CD14-positive monocyte (primary cell): ENCODE results near the gene GREM1. TPM values are rescaled to one million over a fixed set of nuclear protein-coding genes. Genes with fewer than 3 reads are reported as not detected.

ENCODE experiments used
- DNase-seq, 3 donors: peaks; one replicate each; pipeline ENCODE4 v3.0.0-alpha.2; 2011 to 2022
- H2AFZ ChIP-seq: 2 replicates; pipeline ENCODE4 v1.6.0; 2012; ENCODE audit warnings: mild to moderate bottlenecking, low read depth, low read length, inconsistent platforms; ENCODE audit not compliant: insufficient read depth, poor library complexity, severe bottlenecking
- H3K27ac ChIP-seq, 2 donors: 1 replicate in 1 of 2; 2 replicates in 1 of 2; pipeline ENCODE4 v1.5.1; 2012 to 2013; ENCODE audit warnings: low read length in 2 of 2, control low read depth in 1 of 2, inconsistent platforms in 1 of 2, low read depth in 1 of 2, mild to moderate bottlenecking in 1 of 2
- H3K27me3 ChIP-seq, 2 donors: one replicate each; pipeline versions ENCODE4 v1.6.0 to v1.6.1; 2011 to 2013; ENCODE audit warnings: low read length in 2 of 2; ENCODE audit not compliant: control insufficient read depth in 2 of 2, insufficient read depth in 2 of 2
- H3K36me3 ChIP-seq, 2 donors: replicated peaks in 1 of 2; 1 replicate in 1 of 2; 2 replicates in 1 of 2; pipeline versions ENCODE4 v1.5.1 to v1.6.1; 2012 to 2013; ENCODE audit warnings: low read length in 2 of 2, control low read depth in 1 of 2, inconsistent platforms in 1 of 2, mild to moderate bottlenecking in 1 of 2; ENCODE audit not compliant: insufficient read depth in 2 of 2, control insufficient read depth in 1 of 2
- H3K4me1 ChIP-seq, 2 donors: 1 replicate in 1 of 2; 2 replicates in 1 of 2; pipeline versions ENCODE4 v1.5.1 to v1.6.1; 2012 to 2013; ENCODE audit warnings: low read length in 2 of 2, control low read depth in 1 of 2, inconsistent platforms in 1 of 2, mild to moderate bottlenecking in 1 of 2, moderate library complexity in 1 of 2; ENCODE audit not compliant: insufficient read depth in 2 of 2, control insufficient read depth in 1 of 2
- H3K4me2 ChIP-seq: replicated peaks from 2 replicates; pipeline ENCODE3; 2012; ENCODE audit warnings: low read length, moderate library complexity, mild to moderate bottlenecking; ENCODE audit not compliant: poor library complexity, severe bottlenecking; ENCODE audit errors: extremely low read depth
- H3K4me3 ChIP-seq, 3 experiments: fragments of 200-600 bp in 1 of 3; sonication (generic) in 1 of 3; replicated peaks in 1 of 3; 1 replicate in 2 of 3; 2 replicates in 1 of 3; pipeline ENCODE4 v1.5.1; 2011 to 2013; ENCODE audit warnings: low read length in 3 of 3, mild to moderate bottlenecking in 3 of 3, control low read depth in 2 of 3, low read depth in 2 of 3, inconsistent platforms in 1 of 3, moderate library complexity in 1 of 3
- H3K79me2 ChIP-seq: 2 replicates; pipeline ENCODE4 v1.6.0; 2012; ENCODE audit warnings: mild to moderate bottlenecking, control low read depth, inconsistent platforms, low read length, moderate library complexity; ENCODE audit not compliant: insufficient read depth
- H3K9ac ChIP-seq: 2 replicates; pipeline ENCODE4 v1.6.0; 2017; ENCODE audit warnings: low read length, mild to moderate bottlenecking; ENCODE audit not compliant: insufficient read depth, poor library complexity, severe bottlenecking
- H3K9me3 ChIP-seq, 2 donors: replicated peaks in 1 of 2; 1 replicate in 1 of 2; 2 replicates in 1 of 2; pipeline versions ENCODE4 v1.5.1 to v1.6.1; 2012 to 2013; ENCODE audit warnings: low read length in 2 of 2, control low read depth in 1 of 2; ENCODE audit not compliant: control insufficient read depth in 1 of 2, insufficient read depth in 1 of 2
- H4K20me1 ChIP-seq: 2 replicates; pipeline ENCODE4 v1.6.0; 2012; ENCODE audit warnings: mild to moderate bottlenecking, low read length, control low read depth, moderate library complexity; ENCODE audit not compliant: insufficient read depth
- H3K27ac Mint-ChIP-seq, 7 donors: one replicate each; pipeline ENCODE4 v1.8.0; 2020; ENCODE audit warnings: mild to moderate bottlenecking in 7 of 7, mixed read lengths in 7 of 7, moderate library complexity in 6 of 7, inconsistent platforms in 2 of 7
- H3K27me3 Mint-ChIP-seq, 3 donors: one replicate each; pipeline ENCODE4 v1.8.0; 2021 to 2022; ENCODE audit warnings: low read depth in 3 of 3, mild to moderate bottlenecking in 3 of 3, mixed read lengths in 3 of 3, moderate library complexity in 3 of 3, inconsistent platforms in 1 of 3
- H3K36me3 Mint-ChIP-seq, 2 donors: one replicate each; pipeline ENCODE4 v1.8.0; 2020; ENCODE audit warnings: mixed read lengths in 2 of 2, inconsistent platforms in 1 of 2, mild to moderate bottlenecking in 1 of 2
- H3K4me1 Mint-ChIP-seq: one replicate; pipeline ENCODE4 v1.8.0; 2020; ENCODE audit warnings: mild to moderate bottlenecking, mixed read lengths
- H3K4me3 Mint-ChIP-seq, 2 donors: one replicate each; pipeline ENCODE4 v1.8.0; 2020; ENCODE audit warnings: mild to moderate bottlenecking in 2 of 2, mixed read lengths in 2 of 2, moderate library complexity in 1 of 2
- H3K9me3 Mint-ChIP-seq, 7 donors: one replicate each; pipeline ENCODE4 v1.8.0; 2020 to 2022; ENCODE audit warnings: mixed read lengths in 7 of 7, mild to moderate bottlenecking in 6 of 7, moderate library complexity in 6 of 7, inconsistent platforms in 2 of 7
- WGBS: methylation state at CpG from one replicate; pipeline ENCODE4 v1.1.5; 2013; ENCODE audit warnings: missing lambda C conversion rate; ENCODE audit not compliant: insufficient coverage; 5-methylcytosine and 5-hydroxymethylcytosine counted together
- intact Hi-C, 2 donors: fragments of 100-400 bp; cut with micrococcal nuclease; formaldehyde crosslinking; loops; one replicate each; pipeline versions ENCODE4 v1.15.0 to v1.15.1; 2023
- polyA plus RNA-seq, 3 donors: library from polyadenylated mRNA; depleted of rRNA in 1 of 3; unstranded in 2 of 3; stranded (reverse) in 1 of 3; fragments of 300-500 nt in 2 of 3; fragments of >200 nt in 1 of 3; fragmentation: Illumina TruSeq in 2 of 3; gene quantifications; 1 replicate in 2 of 3; 2 replicates in 1 of 3; pipeline ENCODE4 v1.2.3, GENCODE V29; 2012 to 2021
- TF ChIP-seq, protein P1 (sequence below): fragments of 200-600 bp; IDR thresholded peaks from one replicate; pipeline ENCODE4 v1.8.0; 2022; ENCODE audit warnings: antibody characterized with exemption, mild to moderate bottlenecking

GREM1 gene
- polyA plus RNA-seq, 3 donors = not detected

DNA sequence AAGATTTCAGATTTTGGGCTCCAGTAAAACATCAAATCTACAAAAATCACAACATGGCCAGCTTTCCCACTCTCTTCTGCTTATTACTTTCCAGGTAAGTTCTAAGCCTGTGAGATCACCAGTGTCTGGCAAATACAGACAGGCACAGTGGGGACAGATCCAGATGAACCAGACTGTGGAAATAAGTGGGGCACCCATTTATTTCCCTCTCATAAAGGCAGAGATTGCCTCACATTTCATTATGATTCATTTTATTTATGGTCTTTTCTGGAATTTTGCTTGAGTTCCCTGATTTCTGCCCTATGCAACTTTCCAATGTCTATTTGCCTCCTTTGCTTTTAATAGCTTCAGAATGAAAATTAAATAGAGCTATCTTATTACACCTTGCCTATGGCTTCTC is 66.8 kb downstream of the GREM1 start:
- H3K4me3 ChIP-seq = no peak overlapping the region
- no peaks in the 10 kb centered on the region for H3K36me3 Mint-ChIP-seq
- no peaks in the 10 kb centered on the region for H3K27me3 ChIP-seq
- H3K36me3 ChIP-seq = no peaks in the 10 kb centered on the region
- no peak overlapping the region for H3K4me2 ChIP-seq
- no peaks in the 10 kb centered on the region for H3K4me1 ChIP-seq
- no peak overlapping the region for H2AFZ ChIP-seq
- no peaks in the 10 kb centered on the region for H3K4me1 Mint-ChIP-seq
- no peak for DNase-seq
- H3K9me3 ChIP-seq = no peaks in the 10 kb centered on the region
- no peak overlapping the region for H3K9ac ChIP-seq
- intact Hi-C loops = no loop called here
- H3K27me3 Mint-ChIP-seq = peaks cover 4 to 5% (median 4%) of the 10 kb centered on the region in 3 donors
- no peak overlapping the region for H3K4me3 Mint-ChIP-seq
- TF ChIP-seq, protein P1, sequence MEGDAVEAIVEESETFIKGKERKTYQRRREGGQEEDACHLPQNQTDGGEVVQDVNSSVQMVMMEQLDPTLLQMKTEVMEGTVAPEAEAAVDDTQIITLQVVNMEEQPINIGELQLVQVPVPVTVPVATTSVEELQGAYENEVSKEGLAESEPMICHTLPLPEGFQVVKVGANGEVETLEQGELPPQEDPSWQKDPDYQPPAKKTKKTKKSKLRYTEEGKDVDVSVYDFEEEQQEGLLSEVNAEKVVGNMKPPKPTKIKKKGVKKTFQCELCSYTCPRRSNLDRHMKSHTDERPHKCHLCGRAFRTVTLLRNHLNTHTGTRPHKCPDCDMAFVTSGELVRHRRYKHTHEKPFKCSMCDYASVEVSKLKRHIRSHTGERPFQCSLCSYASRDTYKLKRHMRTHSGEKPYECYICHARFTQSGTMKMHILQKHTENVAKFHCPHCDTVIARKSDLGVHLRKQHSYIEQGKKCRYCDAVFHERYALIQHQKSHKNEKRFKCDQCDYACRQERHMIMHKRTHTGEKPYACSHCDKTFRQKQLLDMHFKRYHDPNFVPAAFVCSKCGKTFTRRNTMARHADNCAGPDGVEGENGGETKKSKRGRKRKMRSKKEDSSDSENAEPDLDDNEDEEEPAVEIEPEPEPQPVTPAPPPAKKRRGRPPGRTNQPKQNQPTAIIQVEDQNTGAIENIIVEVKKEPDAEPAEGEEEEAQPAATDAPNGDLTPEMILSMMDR = no peak
- no peak overlapping the region for H3K27ac ChIP-seq
- H3K79me2 ChIP-seq = no peaks in the 10 kb centered on the region
- no peak overlapping the region for H3K27ac Mint-ChIP-seq
- H4K20me1 ChIP-seq = no peaks in the 10 kb centered on the region
- H3K9me3 Mint-ChIP-seq = peaks cover 0 to 4% (median 0%) of the 10 kb centered on the region in 7 donors

DNA sequence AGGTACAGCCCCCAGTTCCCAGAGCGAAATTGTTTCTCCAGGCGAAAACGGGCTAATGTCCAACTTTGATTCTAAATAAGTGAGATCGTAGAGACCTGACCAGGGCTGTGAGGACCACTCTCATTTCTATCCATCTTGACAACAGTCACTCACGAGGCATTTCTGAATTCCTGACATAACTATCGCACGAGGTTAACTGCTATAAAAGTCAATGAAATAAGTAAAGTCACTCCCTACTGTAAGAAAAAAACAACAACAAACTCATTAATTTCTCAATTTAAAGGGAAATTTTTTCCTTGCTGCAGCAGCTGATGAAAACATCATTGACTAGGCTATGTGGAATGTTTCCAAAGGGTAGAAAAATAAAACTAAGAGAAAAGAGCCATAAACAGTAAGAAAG is 69.1 kb downstream of the GREM1 start:
- H3K79me2 ChIP-seq = no peaks in the 10 kb centered on the region
- TF ChIP-seq, protein P1 = no peak
- no peak overlapping the region for H3K4me3 ChIP-seq
- H3K4me1 ChIP-seq = no peaks in the 10 kb centered on the region
- DNase-seq = no peak
- Mint-ChIP-seq H3K4me3 (no peak overlapping the region), H3K9me3 (peaks cover 0 to 5% (median 0%) of the 10 kb centered on the region in 7 donors), H3K27me3 (peaks cover 4 to 5% (median 4%) of the 10 kb centered on the region in 3 donors), H3K4me1 (no peaks in the 10 kb centered on the region), H3K36me3 (no peaks in the 10 kb centered on the region), H3K27ac (no peak overlapping the region)
- no peak overlapping the region for H3K9ac ChIP-seq
- no peaks in the 10 kb centered on the region for H3K9me3 ChIP-seq
- H3K27ac ChIP-seq = no peak overlapping the region
- intact Hi-C loops = no loop called here
- no peak overlapping the region for H3K4me2 ChIP-seq
- 100% methylated on average over 3 of the region's 7 CpGs for WGBS
- H3K36me3 ChIP-seq = no peaks in the 10 kb centered on the region
- no peak overlapping the region for H2AFZ ChIP-seq
- no peaks in the 10 kb centered on the region for H4K20me1 ChIP-seq
- no peaks in the 10 kb centered on the region for H3K27me3 ChIP-seq
